ENCODE measurements around the gene POLR3B.
"Not testable (repeated sequence)": the region's sequence is repeated elsewhere in the genome, so short reads cannot be mapped to it uniquely, and the experiment has no call there.

Gene POLR3B

DNA sequence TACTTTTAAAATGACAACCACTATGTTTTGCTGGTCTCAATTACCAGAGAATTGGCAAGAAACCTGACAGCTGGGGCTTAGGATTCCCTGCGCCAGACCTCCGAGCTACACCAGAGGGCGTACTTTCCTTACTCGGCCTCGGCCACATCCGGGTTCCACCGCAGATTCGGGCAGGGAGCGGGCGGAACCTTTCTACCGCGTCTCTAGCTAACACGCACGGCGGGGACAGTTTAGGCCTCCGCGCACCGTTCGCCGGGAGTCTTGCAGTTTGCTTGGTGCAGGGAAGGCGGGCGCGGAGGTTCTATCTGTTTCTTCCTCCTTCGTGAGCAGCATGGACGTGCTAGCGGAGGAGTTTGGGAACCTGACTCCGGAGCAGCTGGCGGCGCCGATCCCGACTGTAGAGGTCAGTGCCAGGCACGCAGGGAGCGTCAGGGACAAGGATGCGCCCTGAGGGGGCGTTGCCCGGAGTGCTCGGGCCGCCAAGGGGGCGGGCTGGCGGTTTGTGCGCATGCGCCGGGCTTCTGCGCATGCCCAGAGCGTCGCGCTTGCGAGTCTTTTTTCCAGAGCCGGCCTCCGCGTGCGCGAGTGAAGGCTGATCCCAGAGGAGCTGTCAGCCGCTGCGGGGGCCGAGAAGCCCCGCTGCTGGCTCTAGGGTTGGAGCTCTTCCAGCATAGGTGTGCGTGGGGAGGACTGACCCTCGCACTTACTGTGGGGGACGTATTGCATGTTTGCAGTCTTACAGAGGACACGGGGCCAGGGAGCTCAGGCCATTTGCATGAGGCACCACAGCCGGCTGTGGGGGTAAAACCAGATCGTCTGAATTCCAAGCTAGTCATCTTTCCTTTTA lies at the start of gene POLR3B:
POLR3B (plus strand) TSS at position 200 of the 847 bp plus-strand sequence; CDS start at position 332, 132 bp downstream.
- Histone ChIP-seq H3K4me1 (ENCODE audit: control insufficient read depth, insufficient read depth, low read length) (peaks cover 6% of the 10 kb centered on the region), H3K27ac (ENCODE audit: low read depth, low read length) (peak within 1 kb of the TSS; percentile 87), H3K4me3 (ENCODE audit: low read length) (peak within 1 kb of the TSS; percentile 83), H3K9ac (ENCODE audit: low read length) (peak within 1 kb of the TSS; percentile 59), H3K27me3 (ENCODE audit: control insufficient read depth, insufficient read depth, low read length) (no peaks in the 10 kb centered on the region), H3K36me3 (ENCODE audit: control insufficient read depth, insufficient read depth, low read length) (no peaks in the 10 kb centered on the region)

DNA sequence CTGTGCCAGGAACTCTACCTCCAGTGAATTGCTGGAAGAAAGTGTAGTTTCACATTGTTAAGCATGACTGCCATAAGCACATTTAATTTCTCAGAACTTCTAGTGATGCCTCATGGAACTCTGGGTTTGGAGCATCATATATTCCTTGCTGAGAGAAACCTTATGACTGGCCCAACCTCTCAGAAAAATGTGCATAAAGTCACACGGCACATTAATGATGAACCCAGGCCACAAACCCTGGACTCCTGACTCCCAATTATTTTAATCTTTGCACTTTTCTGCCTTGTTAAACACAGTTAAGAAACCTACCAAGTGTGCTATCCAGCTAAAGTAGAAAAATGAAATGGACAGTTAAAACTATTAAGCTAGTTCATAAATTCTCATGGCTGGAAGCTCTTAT lies 49.4 kb upstream of the POLR3B start:
- no peak overlapping the region for H3K9ac ChIP-seq (ENCODE audit: low read length)
- no peaks in the 10 kb centered on the region for H3K36me3 ChIP-seq (ENCODE audit: control insufficient read depth, insufficient read depth, low read length)
- no peak overlapping the region for H3K4me3 ChIP-seq (ENCODE audit: low read length)
- H3K27ac ChIP-seq (ENCODE audit: low read depth, low read length): no peak overlapping the region
- H3K4me1 ChIP-seq (ENCODE audit: control insufficient read depth, insufficient read depth, low read length): peaks cover 17% of the 10 kb centered on the region
- H3K27me3 ChIP-seq (ENCODE audit: control insufficient read depth, insufficient read depth, low read length): no peaks in the 10 kb centered on the region

DNA sequence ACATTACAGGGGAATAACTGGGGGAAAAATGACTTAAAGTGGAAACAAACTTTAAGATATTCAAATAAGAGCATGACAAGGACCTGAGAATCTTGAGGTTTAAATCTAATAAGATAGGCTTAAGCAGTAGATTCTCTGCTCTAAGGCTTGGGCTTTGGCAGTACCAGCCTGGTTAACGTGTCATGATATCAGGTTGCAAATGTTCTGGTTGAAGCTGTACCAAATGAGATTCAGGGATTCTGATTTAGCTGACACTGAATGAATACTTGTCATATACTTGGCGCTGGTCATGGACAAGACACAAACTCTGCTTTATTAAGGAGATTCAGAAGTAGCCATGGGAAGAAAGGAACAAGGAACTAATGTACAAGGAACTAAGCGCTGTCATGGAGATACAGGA lies 48.9 kb upstream of the POLR3B start:
- Histone ChIP-seq H3K4me3 (ENCODE audit: low read length) (no peak overlapping the region), H3K36me3 (ENCODE audit: control insufficient read depth, insufficient read depth, low read length) (no peaks in the 10 kb centered on the region), H3K27ac (ENCODE audit: low read depth, low read length) (no peak overlapping the region), H3K9ac (ENCODE audit: low read length) (no peak overlapping the region), H3K4me1 (ENCODE audit: control insufficient read depth, insufficient read depth, low read length) (peaks cover 17% of the 10 kb centered on the region), H3K27me3 (ENCODE audit: control insufficient read depth, insufficient read depth, low read length) (no peaks in the 10 kb centered on the region)

DNA sequence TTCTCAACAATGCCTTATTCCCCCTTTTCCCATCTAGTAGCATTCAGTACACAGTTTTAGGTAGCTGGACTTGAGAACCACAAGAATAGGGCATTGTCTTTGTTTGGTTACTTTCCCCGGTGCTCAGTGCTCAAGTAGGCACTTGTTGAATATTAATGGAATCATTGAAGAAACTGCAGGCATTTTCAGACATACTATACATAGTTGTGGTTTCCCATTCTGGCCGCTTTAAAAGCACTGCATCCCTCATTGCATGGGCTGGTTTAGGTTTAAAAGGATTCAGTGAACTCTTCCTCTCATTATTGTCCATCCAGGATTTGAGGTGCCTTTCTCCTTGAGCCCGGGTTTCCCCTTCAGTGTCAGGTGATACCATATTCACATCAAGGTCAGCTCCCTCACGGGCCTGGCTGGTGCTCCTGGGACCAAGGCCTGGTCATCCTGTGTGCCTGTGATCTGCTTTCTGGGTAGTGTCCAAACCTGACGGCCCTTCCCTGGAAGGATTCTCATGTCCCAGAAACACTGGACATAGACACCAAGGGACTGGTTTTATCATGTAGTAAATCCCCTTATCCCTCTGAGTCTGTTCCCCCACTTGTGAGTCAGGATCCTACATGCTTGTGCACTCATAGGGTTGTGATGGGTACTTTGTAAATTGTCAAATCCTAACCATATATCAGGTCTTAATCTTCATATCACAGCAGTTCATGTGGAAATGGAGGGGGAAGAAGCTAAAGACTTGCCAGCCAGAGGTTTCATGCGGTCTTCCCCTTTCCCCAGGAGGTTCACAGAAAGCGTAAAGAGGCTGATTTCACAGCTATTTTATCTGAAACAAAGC lies 47.7 kb upstream of the POLR3B start:
- Histone ChIP-seq H3K4me3 (ENCODE audit: low read length) (no peak overlapping the region), H3K27me3 (ENCODE audit: control insufficient read depth, insufficient read depth, low read length) (no peaks in the 10 kb centered on the region), H3K4me1 (ENCODE audit: control insufficient read depth, insufficient read depth, low read length) (peaks cover 12% of the 10 kb centered on the region)

DNA sequence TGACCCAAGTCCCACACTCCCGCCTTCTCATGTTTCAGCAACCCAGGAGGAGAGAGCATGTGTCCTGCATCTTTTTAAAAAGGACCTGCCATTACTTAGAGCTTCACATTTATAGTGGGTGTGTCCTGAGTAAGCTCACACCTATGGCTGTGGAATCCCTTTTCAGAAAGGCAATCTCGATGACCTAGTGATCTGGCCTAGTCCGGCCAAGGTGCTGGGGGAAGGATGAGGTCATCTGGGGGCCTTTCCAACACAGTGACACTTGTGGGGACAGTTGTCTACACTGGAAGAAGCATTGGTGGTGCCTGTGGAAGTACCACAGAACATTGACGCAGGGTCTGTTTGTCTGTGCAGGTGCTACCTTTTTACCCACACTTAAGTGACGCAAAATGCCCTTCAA lies 46.9 kb upstream of the POLR3B start:
- Histone ChIP-seq H3K4me3 (ENCODE audit: low read length) (no peak overlapping the region), H3K9ac (ENCODE audit: low read length) (no peak overlapping the region), H3K27me3 (ENCODE audit: control insufficient read depth, insufficient read depth, low read length) (no peaks in the 10 kb centered on the region), H3K36me3 (ENCODE audit: control insufficient read depth, insufficient read depth, low read length) (peaks cover 8% of the 10 kb centered on the region), H3K4me1 (ENCODE audit: control insufficient read depth, insufficient read depth, low read length) (peaks cover 12% of the 10 kb centered on the region), H3K27ac (ENCODE audit: low read depth, low read length) (no peak overlapping the region)

More for the DNA sequence above, 47.7 kb upstream of the POLR3B start:
- no peak overlapping the region for H3K9ac ChIP-seq (ENCODE audit: low read length)
- H3K27ac ChIP-seq (ENCODE audit: low read depth, low read length): no peak overlapping the region
- H3K36me3 ChIP-seq (ENCODE audit: control insufficient read depth, insufficient read depth, low read length): peaks cover 3% of the 10 kb centered on the region

DNA sequence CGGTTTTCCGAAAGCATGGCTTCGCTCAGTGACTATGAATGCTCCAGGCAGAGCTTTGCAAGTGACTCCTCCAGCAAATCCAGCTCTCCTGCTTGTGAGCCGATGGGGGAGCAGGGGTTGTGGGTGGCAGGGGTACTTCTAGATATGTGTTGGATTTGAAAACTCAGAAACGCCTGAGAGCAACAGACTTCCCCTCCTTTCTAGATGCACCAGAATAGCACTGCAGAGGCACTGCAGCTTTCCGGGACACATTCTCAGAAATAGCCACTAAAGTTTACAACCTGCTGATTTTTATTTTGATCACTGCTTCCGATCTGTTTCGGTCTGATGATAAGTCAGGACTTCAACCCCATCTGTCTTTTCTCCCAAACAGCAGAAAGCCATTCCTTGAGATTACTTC lies 46.4 kb upstream of the POLR3B start:
- Histone ChIP-seq H3K27me3 (ENCODE audit: control insufficient read depth, insufficient read depth, low read length) (no peaks in the 10 kb centered on the region), H3K4me1 (ENCODE audit: control insufficient read depth, insufficient read depth, low read length) (peaks cover 12% of the 10 kb centered on the region), H3K36me3 (ENCODE audit: control insufficient read depth, insufficient read depth, low read length) (peaks cover 8% of the 10 kb centered on the region), H3K9ac (ENCODE audit: low read length) (no peak overlapping the region), H3K27ac (ENCODE audit: low read depth, low read length) (no peak overlapping the region), H3K4me3 (ENCODE audit: low read length) (no peak overlapping the region)

DNA sequence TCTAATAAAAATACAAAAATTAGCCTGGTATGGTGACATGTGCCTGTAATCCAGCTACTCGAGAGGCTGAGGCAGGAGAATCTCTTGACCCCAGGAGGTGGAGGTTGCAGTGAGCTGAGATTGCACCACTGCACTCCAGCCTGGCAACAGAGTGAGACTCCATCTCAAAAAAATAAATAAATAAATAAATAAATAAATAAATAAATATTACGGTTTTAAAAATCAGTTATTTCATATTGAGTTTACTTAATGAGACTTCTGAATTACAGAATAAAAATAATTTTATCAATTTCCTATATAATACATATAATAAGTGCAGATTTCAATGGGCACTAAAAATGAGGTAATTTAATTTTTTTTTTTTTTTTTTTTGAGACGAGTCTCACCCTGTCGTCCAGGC lies 44.1 kb upstream of the POLR3B start:
- not testable (repeated sequence) for H3K27ac ChIP-seq (ENCODE audit: low read depth, low read length)
- H3K36me3 ChIP-seq (ENCODE audit: control insufficient read depth, insufficient read depth, low read length): peaks cover 16% of the 10 kb centered on the region

DNA sequence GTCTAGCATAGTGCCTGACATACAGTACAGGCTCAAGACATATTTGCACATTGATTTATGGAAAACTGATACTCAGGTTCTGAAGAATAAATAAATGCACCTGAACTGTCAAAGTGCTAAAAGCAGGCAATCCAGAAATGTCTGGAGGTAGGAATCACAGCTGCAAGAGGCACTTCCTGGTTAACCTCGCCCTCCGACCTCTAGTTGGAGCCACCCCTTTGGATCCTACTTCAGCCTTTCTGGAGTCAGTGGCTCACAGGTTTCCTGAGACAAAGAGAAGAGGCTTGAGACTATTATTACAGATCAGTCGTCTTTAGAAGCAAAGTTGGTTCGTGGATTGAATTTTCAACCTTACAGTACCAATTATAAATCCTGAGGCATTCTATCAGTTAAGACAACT lies 42.0 kb upstream of the POLR3B start:
- Histone ChIP-seq H3K4me3 (ENCODE audit: low read length) (no peak overlapping the region), H3K4me1 (ENCODE audit: control insufficient read depth, insufficient read depth, low read length) (peaks cover 2% of the 10 kb centered on the region), H3K9ac (ENCODE audit: low read length) (no peak overlapping the region), H3K27ac (ENCODE audit: low read depth, low read length) (no peak overlapping the region), H3K27me3 (ENCODE audit: control insufficient read depth, insufficient read depth, low read length) (no peaks in the 10 kb centered on the region), H3K36me3 (ENCODE audit: control insufficient read depth, insufficient read depth, low read length) (peaks cover 23% of the 10 kb centered on the region)

More for the DNA sequence above, 44.1 kb upstream of the POLR3B start:
- not testable (repeated sequence) for H3K9ac ChIP-seq (ENCODE audit: low read length); H3K27me3 ChIP-seq (ENCODE audit: control insufficient read depth, insufficient read depth, low read length); H3K4me3 ChIP-seq (ENCODE audit: low read length); H3K4me1 ChIP-seq (ENCODE audit: control insufficient read depth, insufficient read depth, low read length)

DNA sequence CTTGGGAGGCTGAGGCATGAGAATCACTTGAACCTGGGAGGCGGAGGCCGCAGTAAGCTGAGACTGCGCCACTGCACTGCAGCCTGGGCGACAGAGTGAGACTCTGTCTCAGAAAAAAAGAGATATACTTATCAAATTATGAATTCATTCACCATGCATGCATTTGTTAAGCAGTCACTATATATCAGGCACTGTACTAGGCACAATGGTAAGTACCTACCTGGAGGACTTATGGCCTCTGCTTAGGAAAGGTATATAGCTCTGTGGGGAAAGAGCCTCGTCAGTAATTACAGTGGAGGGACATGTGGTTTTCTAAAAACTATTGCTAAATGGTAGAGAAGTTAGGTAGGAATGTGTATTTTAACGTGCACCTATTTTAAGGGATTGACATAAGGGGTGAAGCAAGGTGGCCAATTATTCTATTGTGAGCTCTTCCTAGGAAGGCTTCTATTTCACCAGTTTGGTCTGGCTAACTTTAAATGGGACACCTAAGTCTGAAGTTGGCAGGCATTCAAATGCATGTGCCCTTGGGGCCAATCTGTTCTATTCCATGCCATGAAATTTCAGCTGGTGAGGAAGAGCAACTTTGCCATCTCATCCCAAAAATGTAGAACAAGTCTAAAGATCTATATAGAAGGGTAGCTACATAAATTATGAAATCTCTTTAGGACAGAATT lies 40.0 kb upstream of the POLR3B start:
- H3K36me3 ChIP-seq (ENCODE audit: control insufficient read depth, insufficient read depth, low read length): peaks cover 37% of the 10 kb centered on the region

DNA sequence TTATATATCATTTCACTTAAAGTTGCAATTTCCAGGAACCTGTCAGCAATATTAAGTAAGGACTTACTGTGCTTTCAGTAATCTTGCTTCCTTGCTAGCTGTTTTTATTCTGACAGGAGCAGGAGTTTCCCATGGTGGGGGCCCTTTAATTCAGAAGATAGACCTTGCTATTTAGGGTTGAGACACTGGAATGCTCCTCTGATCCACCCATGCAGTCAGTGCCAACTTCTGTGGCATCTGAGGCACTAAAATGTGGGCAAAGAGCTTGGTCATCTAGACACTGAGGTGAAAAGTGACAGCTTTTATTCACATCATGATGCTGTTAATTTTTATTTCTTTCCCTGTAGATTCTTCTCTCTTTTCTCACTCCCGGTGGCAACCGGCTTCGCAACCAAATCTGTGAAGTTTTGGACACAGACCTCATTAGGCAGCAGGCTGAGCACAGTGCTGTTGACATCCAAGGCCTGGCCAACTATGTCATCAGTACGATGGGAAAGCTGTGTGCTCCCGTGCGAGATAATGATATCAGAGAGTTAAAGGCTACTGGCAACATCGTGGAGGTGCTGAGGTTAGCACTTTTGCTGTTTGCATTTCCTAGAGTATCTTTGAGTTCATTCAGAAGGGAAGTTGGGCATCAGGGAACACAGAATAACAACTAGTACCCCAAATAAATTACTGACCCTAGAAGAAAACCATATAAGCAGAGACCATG lies 36.3 kb upstream of the POLR3B start:
- Histone ChIP-seq H3K9ac (ENCODE audit: low read length) (no peak overlapping the region), H3K36me3 (ENCODE audit: control insufficient read depth, insufficient read depth, low read length) (peaks cover 41% of the 10 kb centered on the region), H3K27ac (ENCODE audit: low read depth, low read length) (no peak overlapping the region), H3K4me1 (ENCODE audit: control insufficient read depth, insufficient read depth, low read length) (peaks cover 2% of the 10 kb centered on the region), H3K27me3 (ENCODE audit: control insufficient read depth, insufficient read depth, low read length) (no peaks in the 10 kb centered on the region), H3K4me3 (ENCODE audit: low read length) (no peak overlapping the region)

More for the DNA sequence above, 40.0 kb upstream of the POLR3B start:
- Histone ChIP-seq H3K27me3 (ENCODE audit: control insufficient read depth, insufficient read depth, low read length) (no peaks in the 10 kb centered on the region), H3K27ac (ENCODE audit: low read depth, low read length) (no peak overlapping the region), H3K4me1 (ENCODE audit: control insufficient read depth, insufficient read depth, low read length) (peaks cover 2% of the 10 kb centered on the region), H3K9ac (ENCODE audit: low read length) (no peak overlapping the region), H3K4me3 (ENCODE audit: low read length) (no peak overlapping the region)

DNA sequence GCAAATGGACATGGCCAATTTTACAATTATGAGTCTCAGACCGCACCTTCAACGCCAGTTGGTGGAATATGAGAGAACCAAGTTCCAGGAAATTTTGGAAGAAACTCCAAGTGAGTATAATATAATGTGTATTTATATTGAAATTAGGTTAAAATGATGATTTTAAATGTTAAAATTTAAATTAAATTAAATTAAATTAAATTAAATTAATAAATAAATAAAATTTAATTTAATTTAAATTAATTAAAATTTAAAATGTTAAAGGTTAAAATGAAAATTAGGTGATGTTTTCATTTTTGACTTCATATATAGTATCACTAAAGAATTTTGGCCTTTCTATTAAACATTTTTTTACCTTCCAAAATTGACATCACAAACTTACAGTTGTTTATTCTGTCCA lies 34.0 kb upstream of the POLR3B start:
- H3K4me1 ChIP-seq (ENCODE audit: control insufficient read depth, insufficient read depth, low read length): no peaks in the 10 kb centered on the region
- H3K9ac ChIP-seq (ENCODE audit: low read length): no peak overlapping the region
- H3K27me3 ChIP-seq (ENCODE audit: control insufficient read depth, insufficient read depth, low read length): no peaks in the 10 kb centered on the region
- H3K36me3 ChIP-seq (ENCODE audit: control insufficient read depth, insufficient read depth, low read length): peaks cover 35% of the 10 kb centered on the region
- no peak overlapping the region for H3K4me3 ChIP-seq (ENCODE audit: low read length)
- no peak overlapping the region for H3K27ac ChIP-seq (ENCODE audit: low read depth, low read length)
